GM23248 (cell line): ENCODE results near the gene TCN1.

Experiments used
- EZH2 ChIP-seq: fragments of 200-600 bp; sonication (generic); IDR thresholded peaks from 2 replicates; pipeline ENCODE4 v1.6.1; 2018; ENCODE audit warnings: antibody characterized with exemption, mild to moderate bottlenecking; ENCODE audit not compliant: insufficient read depth, poor library complexity, severe bottlenecking
- EZH2phosphoT487 ChIP-seq: fragments of 200-600 bp; sonication (generic); IDR thresholded peaks from 2 replicates; pipeline ENCODE4 v1.6.1; 2018; ENCODE audit warnings: antibody characterized with exemption, moderate library complexity, mild to moderate bottlenecking, low read depth; ENCODE audit not compliant: insufficient read depth

GRCh38 chr11:59845399-59845798 is 20.9 kb downstream of the TCN1 start, which contains the start of gene CBLIF:
- no peak for TF ChIP-seq EZH2
- TF ChIP-seq EZH2phosphoT487, result no peak
